Testis (tissue), 2 donors: Measurements from ENCODE around the gene TRAK1.

Experiments
- POLR2A ChIP-seq: fragments of 450-650 bp; IDR thresholded peaks from one replicate; pipeline ENCODE4 v1.6.1; 2017; ENCODE audit warnings: antibody characterized with exemption, mild to moderate bottlenecking, moderate library complexity
- TF ChIP-seq, protein P1 (sequence below), 3 experiments: fragments of 450-650 bp in 2 of 3; fragments of 200-600 bp in 1 of 3; sonication (generic) in 1 of 3; IDR thresholded peaks; one replicate each; pipeline ENCODE4 v1.5.1; 2016 to 2019; ENCODE audit warnings: antibody characterized with exemption in 3 of 3, mild to moderate bottlenecking in 2 of 3, moderate library complexity in 1 of 3

DNA sequence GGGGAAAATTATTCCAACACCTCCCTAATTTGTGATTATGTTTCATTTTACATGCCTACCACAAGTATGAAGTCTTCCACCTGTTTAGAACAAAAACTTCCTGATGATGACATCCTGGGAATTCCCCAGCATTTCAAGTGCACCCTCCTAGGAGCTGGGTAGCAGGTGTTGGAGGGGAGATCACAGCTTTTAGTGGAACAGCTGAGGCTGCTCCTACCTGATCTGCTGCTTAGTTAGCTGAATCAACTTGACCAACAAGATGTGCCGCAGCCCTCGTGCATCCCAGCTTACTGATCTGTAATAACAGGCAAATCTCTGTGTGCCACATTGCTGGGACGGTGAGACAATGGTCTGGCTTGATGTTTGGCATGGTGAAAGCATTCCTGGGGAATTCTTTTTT lies 29.7 kb downstream of the TRAK1 start:
- TF ChIP-seq, protein P1, sequence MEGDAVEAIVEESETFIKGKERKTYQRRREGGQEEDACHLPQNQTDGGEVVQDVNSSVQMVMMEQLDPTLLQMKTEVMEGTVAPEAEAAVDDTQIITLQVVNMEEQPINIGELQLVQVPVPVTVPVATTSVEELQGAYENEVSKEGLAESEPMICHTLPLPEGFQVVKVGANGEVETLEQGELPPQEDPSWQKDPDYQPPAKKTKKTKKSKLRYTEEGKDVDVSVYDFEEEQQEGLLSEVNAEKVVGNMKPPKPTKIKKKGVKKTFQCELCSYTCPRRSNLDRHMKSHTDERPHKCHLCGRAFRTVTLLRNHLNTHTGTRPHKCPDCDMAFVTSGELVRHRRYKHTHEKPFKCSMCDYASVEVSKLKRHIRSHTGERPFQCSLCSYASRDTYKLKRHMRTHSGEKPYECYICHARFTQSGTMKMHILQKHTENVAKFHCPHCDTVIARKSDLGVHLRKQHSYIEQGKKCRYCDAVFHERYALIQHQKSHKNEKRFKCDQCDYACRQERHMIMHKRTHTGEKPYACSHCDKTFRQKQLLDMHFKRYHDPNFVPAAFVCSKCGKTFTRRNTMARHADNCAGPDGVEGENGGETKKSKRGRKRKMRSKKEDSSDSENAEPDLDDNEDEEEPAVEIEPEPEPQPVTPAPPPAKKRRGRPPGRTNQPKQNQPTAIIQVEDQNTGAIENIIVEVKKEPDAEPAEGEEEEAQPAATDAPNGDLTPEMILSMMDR (IDR thresholded peaks at IDR 0.05): no peak
- no peak for TF ChIP-seq POLR2A
